Hematopoietic multipotent progenitor cell treated with erythropoietin and hydrocortisone succinate and interleukin-3 and kit ligand, for 15 days (in vitro differentiated cells): ENCODE results near the gene SHROOM3.

Experiments
- DNase-seq: peaks from one replicate; pipeline ENCODE4 v3.0.0-alpha.2; 2015; ENCODE audit warnings: low spot score

SHROOM3 gene

GRCh38 chr4:76781698-76782595, 346.9 kb downstream of the SHROOM3 start:
- DNase-seq = no peak

- no peak for DNase-seq
Observed at GRCh38 chr4:76782837-76783236, 347.8 kb downstream of the SHROOM3 start.

- DNase-seq = no peak
Observed at GRCh38 chr4:76783836-76784235, 348.8 kb downstream of the SHROOM3 start.

- no peak for DNase-seq
Observed at GRCh38 chr4:76784237-76784636, 349.2 kb downstream of the SHROOM3 start.

GRCh38 chr4:76787898-76788297, 352.9 kb downstream of the SHROOM3 start:
- DNase-seq = no peak

GRCh38 chr4:76790377-76790776, 355.3 kb downstream of the SHROOM3 start:
- no peak for DNase-seq

- DNase-seq = no peak
Observed at GRCh38 chr4:76791479-76791878, 356.4 kb downstream of the SHROOM3 start.

- no peak for DNase-seq
Observed at GRCh38 chr4:76792418-76792817, 357.4 kb downstream of the SHROOM3 start.

GRCh38 chr4:76795243-76795642, 360.2 kb downstream of the SHROOM3 start:
- no peak for DNase-seq

- DNase-seq = no peak
Observed at GRCh38 chr4:76799140-76799539, 364.1 kb downstream of the SHROOM3 start.

GRCh38 chr4:76799718-76800117, 364.7 kb downstream of the SHROOM3 start:
- DNase-seq = no peak

GRCh38 chr4:76800902-76801301, 365.9 kb downstream of the SHROOM3 start:
- DNase-seq = no peak

GRCh38 chr4:76801621-76802235, 366.7 kb downstream of the SHROOM3 start:
- DNase-seq = no peak

- no peak for DNase-seq
Observed at GRCh38 chr4:76802236-76803021, 367.4 kb downstream of the SHROOM3 start.

GRCh38 chr4:76803522-76803921, 368.5 kb downstream of the SHROOM3 start:
- no peak for DNase-seq

GRCh38 chr4:76804096-76804495, 369.1 kb downstream of the SHROOM3 start:
- DNase-seq = no peak

- DNase-seq = no peak
Observed at GRCh38 chr4:76806346-76806745, 371.3 kb downstream of the SHROOM3 start.

GRCh38 chr4:76806757-76807156, 371.7 kb downstream of the SHROOM3 start:
- no peak for DNase-seq

- no peak for DNase-seq
Observed at GRCh38 chr4:76809594-76810305, 374.7 kb downstream of the SHROOM3 start.

GRCh38 chr4:76811604-76812412, 376.8 kb downstream of the SHROOM3 start:
- no peak for DNase-seq

GRCh38 chr4:76813070-76813469, 378.0 kb downstream of the SHROOM3 start:
- no peak for DNase-seq
